Cardiac muscle cell (in vitro differentiated cells and primary cell): Measurements from ENCODE around the gene CD59. TPM values are rescaled to one million over a fixed set of nuclear protein-coding genes. Genes with fewer than 3 reads are reported as not detected.
A peak's percentile ranks its signal among the peaks of the same experiment; 100 is the strongest.
"Not testable (repeated sequence)": the region's sequence is repeated elsewhere in the genome, so short reads cannot be mapped to it uniquely, and the experiment has no call there.

Experiments
- DNase-seq, 2 donors: peaks; one replicate each; pipeline versions ENCODE4 v3.0.0 to v3.0.0-alpha.2; 2010 to 2017; ENCODE audit warnings: low read depth in 1 of 2, low spot score in 1 of 2
- H3K27ac ChIP-seq: fragments of 200-600 bp; sonication (generic); 2 replicates; pipeline ENCODE4 v1.5.1; 2016
- H3K27me3 ChIP-seq: fragments of 200-600 bp; sonication (generic); 2 replicates; pipeline ENCODE4 v1.6.0; 2016; ENCODE audit warnings: control low read depth
- H3K36me3 ChIP-seq: fragments of 200-600 bp; sonication (generic); 2 replicates; pipeline ENCODE4 v1.5.1; 2016; ENCODE audit warnings: control low read depth
- H3K4me1 ChIP-seq: fragments of 200-600 bp; sonication (generic); 2 replicates; pipeline ENCODE4 v1.8.1; 2017; ENCODE audit warnings: low read depth, mild to moderate bottlenecking, mixed run types
- H3K4me3 ChIP-seq: fragments of 200-600 bp; sonication (generic); 2 replicates; pipeline ENCODE4 v1.5.1; 2016; ENCODE audit warnings: mild to moderate bottlenecking
- H3K9me3 ChIP-seq: fragments of 200-600 bp; sonication (generic); 2 replicates; pipeline ENCODE4 v1.5.1; 2017; ENCODE audit warnings: low read depth, mild to moderate bottlenecking, control low read depth
- polyA plus RNA-seq: library from polyadenylated mRNA; unstranded; fragments of >200 nt; fragmentation: Nextera tagmentation; extraction: Ambion mirVana; gene quantifications from 2 replicates; pipeline ENCODE4 v1.2.1, GENCODE V29; 2016
- total RNA-seq: library from RNA; depleted of rRNA; stranded (reverse); fragments of >200 nt; gene quantifications from 2 replicates; pipeline ENCODE4 v1.2.3, GENCODE V29; 2016
- TF ChIP-seq, protein P1 (sequence below): IDR thresholded peaks from 2 replicates; pipeline ENCODE4 v1.5.1; 2012; ENCODE audit warnings: low read depth, mild to moderate bottlenecking, low read length

The CD59 gene
- total and polyA plus RNA-seq, 2 experiments from 2014 or later: 60.6 to 108 TPM

DNA sequence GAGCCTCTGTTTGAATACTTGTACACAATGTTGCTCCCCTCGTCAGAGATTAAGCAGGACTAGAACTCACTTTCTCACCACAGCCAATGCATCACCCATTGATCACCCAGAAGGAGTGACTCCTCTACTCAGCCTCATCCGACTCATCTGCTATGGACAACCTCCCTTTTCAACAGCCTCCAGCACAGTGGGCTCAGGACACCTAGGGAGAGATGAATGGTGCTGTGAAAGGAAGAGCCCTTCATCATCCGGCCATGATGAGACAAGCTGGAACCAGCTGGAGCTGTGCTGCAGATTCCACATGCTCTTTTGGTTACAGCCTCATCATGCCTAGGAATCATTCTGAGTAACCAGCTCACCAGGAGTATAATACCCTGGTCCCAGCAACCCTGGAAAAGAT is 51.1 kb downstream of the CD59 start:
- Histone ChIP-seq H3K4me3 (no peak overlapping the region), H3K27me3 (no peaks in the 10 kb centered on the region), H3K9me3 (no peaks in the 10 kb centered on the region), H3K4me1 (peaks cover 6% of the 10 kb centered on the region), H3K27ac (no peak overlapping the region), H3K36me3 (no peaks in the 10 kb centered on the region)
- DNase-seq: no peak
- TF ChIP-seq, protein P1, sequence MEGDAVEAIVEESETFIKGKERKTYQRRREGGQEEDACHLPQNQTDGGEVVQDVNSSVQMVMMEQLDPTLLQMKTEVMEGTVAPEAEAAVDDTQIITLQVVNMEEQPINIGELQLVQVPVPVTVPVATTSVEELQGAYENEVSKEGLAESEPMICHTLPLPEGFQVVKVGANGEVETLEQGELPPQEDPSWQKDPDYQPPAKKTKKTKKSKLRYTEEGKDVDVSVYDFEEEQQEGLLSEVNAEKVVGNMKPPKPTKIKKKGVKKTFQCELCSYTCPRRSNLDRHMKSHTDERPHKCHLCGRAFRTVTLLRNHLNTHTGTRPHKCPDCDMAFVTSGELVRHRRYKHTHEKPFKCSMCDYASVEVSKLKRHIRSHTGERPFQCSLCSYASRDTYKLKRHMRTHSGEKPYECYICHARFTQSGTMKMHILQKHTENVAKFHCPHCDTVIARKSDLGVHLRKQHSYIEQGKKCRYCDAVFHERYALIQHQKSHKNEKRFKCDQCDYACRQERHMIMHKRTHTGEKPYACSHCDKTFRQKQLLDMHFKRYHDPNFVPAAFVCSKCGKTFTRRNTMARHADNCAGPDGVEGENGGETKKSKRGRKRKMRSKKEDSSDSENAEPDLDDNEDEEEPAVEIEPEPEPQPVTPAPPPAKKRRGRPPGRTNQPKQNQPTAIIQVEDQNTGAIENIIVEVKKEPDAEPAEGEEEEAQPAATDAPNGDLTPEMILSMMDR: no peak

DNA sequence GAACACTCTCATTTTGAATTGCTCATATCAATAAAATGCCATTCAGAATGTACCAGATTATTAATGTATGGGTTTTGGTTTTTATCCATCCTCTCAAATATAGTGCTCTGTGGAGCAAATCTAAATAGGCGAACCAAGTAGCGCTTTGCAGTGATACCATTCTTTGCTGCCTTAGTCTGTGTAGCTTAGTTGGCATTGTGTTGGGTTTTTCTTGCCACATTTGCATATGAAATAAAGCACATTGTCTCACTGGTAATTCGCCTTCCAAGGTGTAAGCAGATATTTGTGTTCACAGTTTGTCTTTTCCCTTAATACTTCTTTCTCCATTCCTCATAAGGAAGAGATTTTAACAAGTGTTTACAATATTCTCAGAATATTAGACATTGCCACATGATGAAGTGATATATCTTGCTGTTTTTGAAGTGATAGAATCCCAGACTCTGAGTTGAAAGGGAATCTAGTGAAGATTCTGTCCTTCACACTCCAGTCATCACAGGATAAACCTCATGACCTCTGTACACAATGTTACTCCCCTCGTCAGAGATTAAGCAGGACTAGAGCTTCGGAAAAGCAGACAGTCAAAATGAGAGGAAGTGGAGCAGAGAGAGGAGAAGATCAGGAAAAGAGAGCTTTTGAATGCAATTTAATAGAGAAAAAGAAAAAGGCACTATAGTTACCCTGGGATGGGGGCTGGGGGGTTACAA is 52.1 kb downstream of the CD59 start:
- no peak for DNase-seq

DNA sequence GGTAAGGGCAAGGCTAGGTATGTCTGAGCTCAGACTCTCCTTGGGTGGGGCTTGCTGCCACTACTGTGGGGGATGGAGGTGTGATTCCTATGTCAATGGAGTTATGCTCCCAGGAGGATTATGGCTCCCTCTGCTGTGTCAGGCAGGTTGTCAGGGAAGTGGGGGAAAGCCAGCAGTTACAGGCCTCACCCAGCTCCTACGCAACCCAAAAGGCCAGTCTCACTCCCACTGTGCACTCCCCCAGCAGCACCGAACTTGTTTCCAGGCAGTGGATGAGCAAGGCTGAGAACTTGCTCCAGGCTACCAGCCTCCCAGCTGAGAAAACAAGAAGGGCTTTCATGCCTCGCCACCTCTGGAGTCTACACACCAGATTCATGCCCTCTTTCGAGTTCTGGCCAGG is 53.8 kb downstream of the CD59 start:
- H3K36me3 ChIP-seq: no peaks in the 10 kb centered on the region
- TF ChIP-seq, protein P1: peak; percentile 20
- no peak for DNase-seq
- H3K4me1 ChIP-seq: peaks cover 6% of the 10 kb centered on the region
- H3K27ac ChIP-seq: no peak overlapping the region
- no peak overlapping the region for H3K4me3 ChIP-seq
- H3K9me3 ChIP-seq: no peaks in the 10 kb centered on the region
- H3K27me3 ChIP-seq: no peaks in the 10 kb centered on the region

More for the DNA sequence above, 52.1 kb downstream of the CD59 start:
- TF ChIP-seq, protein P1: no peak
- H3K36me3 ChIP-seq: no peaks in the 10 kb centered on the region
- peaks cover 6% of the 10 kb centered on the region for H3K4me1 ChIP-seq
- no peaks in the 10 kb centered on the region for H3K9me3 ChIP-seq
- H3K27me3 ChIP-seq: no peaks in the 10 kb centered on the region
- H3K4me3 ChIP-seq: no peak overlapping the region
- H3K27ac ChIP-seq: no peak overlapping the region

DNA sequence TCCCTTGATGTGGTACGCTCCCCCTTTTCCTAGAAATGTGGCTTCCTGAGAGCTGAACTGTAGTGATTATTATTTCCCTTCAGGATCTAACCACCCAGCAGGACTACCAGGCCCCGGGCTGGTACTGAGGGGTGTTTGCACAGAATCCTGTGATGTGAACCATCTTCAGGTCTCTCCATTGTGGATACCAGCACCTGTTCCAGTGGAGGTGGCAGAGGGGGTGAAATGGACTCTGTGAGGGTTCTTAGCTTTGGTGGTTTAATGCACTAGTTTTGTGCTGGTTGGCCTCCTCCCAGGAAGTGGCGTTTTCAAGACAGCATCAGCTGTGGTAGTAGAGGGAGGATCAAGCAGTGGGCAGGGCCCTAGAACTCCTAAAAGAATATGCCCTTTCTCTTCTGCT is 54.2 kb downstream of the CD59 start:
- no peaks in the 10 kb centered on the region for H3K36me3 ChIP-seq
- no peak overlapping the region for H3K27ac ChIP-seq
- no peaks in the 10 kb centered on the region for H3K27me3 ChIP-seq
- TF ChIP-seq, protein P1: no peak
- no peaks in the 10 kb centered on the region for H3K9me3 ChIP-seq
- no peak for DNase-seq
- peaks cover 6% of the 10 kb centered on the region for H3K4me1 ChIP-seq
- H3K4me3 ChIP-seq: no peak overlapping the region

DNA sequence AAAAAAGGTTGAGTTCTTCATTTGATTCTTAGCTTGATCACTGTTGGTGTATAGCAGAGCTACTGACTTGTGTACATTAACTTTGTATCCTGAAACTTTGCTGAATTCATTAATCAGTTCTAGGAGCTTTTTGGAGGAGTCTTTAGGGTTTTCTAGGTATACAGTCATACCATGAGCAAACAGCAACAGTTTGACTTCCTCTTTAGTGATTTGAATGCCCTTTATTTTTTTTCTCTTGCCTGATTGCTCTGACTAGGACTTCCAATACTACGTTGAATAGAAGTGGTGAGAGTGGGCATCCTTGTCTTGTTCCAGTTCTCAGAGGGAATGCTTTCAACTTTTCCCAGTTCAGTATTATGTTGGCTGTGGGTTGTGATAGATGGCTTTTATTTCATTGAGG is 57.6 kb downstream of the CD59 start:
- not testable (repeated sequence) for H3K9me3 ChIP-seq, DNase-seq, H3K4me3 ChIP-seq, H3K36me3 ChIP-seq, H3K27me3 ChIP-seq, H3K27ac ChIP-seq, H3K4me1 ChIP-seq

DNA sequence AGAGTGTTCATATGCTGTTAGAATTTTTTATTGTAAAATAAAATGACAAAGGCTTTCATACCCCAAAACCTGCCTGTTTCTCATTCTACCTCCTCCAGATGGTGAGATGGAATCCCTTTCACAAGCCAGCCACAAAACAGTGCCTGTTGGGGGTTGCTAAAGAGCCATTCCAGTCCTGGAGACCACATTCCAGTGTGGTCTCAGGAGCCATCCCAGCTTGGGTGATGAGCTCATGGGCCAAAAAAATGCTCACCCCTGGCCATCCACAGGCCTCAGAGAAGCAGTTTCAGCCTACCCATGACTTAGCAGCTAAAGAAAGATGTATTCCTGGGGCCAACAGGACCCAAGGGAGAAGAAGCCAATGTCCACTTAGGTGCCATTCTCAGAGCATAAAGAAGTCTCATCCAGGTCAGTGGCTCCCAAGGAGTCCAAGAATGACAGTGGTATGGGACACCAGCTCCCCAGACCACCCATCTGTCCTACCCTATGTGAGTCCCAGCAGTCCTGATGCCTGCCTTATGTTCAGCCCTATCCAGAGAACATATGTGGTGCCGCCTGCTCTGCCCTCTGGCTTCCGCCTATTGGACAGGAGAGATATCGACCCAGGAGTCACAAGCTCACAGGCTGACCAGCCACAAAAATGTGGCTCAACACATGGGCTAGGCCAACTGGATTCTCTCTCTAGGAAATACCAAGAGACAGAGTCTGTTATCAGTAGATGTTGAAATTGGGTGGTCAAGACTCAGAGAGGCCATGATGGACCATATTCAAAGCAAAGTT is 62.0 kb downstream of the CD59 start:
- Histone ChIP-seq H3K4me1 (no peaks in the 10 kb centered on the region), H3K27ac (no peak overlapping the region), H3K9me3 (no peaks in the 10 kb centered on the region), H3K27me3 (no peaks in the 10 kb centered on the region), H3K4me3 (no peak overlapping the region), H3K36me3 (no peaks in the 10 kb centered on the region)
- peak in 1 of 2 donors; percentile 49 for DNase-seq
- TF ChIP-seq, protein P1: no peak
